ENCODE results near the gene OXTR.

Gene OXTR

GRCh38 chr3:8736436-8736835 lies 33.0 kb downstream of the OXTR start:
- H3K36me3 ChIP-seq (ENCODE audit: control insufficient read depth, insufficient read depth, low read length) = no peaks in the 10 kb centered on the region
- no peaks in the 10 kb centered on the region; the same call in 1 of the 2 replicates for H3K27me3 ChIP-seq (replicated peaks; ENCODE audit: control insufficient read depth, insufficient read depth, low read length)
- no peak overlapping the region for H3K4me3 ChIP-seq (replicated peaks; ENCODE audit: low read depth, low read length)
- TF ChIP-seq CTCF (IDR thresholded peaks at IDR 0.05; ENCODE audit: insufficient read depth, low read length, poor library complexity, severe bottlenecking) = no peak
- no peak for DNase-seq (ENCODE audit: extremely low read depth, insufficient read length)

- DNase-seq (ENCODE audit: extremely low read depth, insufficient read length) = no peak
- Histone ChIP-seq H3K4me3 (replicated peaks; ENCODE audit: low read depth, low read length) (no peak overlapping the region), H3K36me3 (ENCODE audit: control insufficient read depth, insufficient read depth, low read length) (no peaks in the 10 kb centered on the region), H3K27me3 (replicated peaks; ENCODE audit: control insufficient read depth, insufficient read depth, low read length) (no peaks in the 10 kb centered on the region; the same call in 1 of the 2 replicates)
- no peak for TF ChIP-seq CTCF (IDR thresholded peaks at IDR 0.05; ENCODE audit: insufficient read depth, low read length, poor library complexity, severe bottlenecking)
Observed at GRCh38 chr3:8734908-8735307, 34.5 kb downstream of the OXTR start.

GRCh38 chr3:8734137-8734878 lies 35.1 kb downstream of the OXTR start:
- Histone ChIP-seq H3K36me3 (ENCODE audit: control insufficient read depth, insufficient read depth, low read length) (no peaks in the 10 kb centered on the region), H3K27me3 (replicated peaks; ENCODE audit: control insufficient read depth, insufficient read depth, low read length) (no peaks in the 10 kb centered on the region; the same call in 1 of the 2 replicates), H3K4me3 (replicated peaks; ENCODE audit: low read depth, low read length) (no peak overlapping the region)
- TF ChIP-seq CTCF (IDR thresholded peaks at IDR 0.05; ENCODE audit: insufficient read depth, low read length, poor library complexity, severe bottlenecking) = no peak
- no peak for DNase-seq (ENCODE audit: extremely low read depth, insufficient read length)

GRCh38 chr3:8733332-8734094 lies 35.9 kb downstream of the OXTR start, which contains the start of gene CAV3:
TSS of gene CAV3 (plus strand) at chr3:8733802. CDS start at chr3:8733877, 75 bp downstream.
- H3K27me3 ChIP-seq (replicated peaks; ENCODE audit: control insufficient read depth, insufficient read depth, low read length) = no peaks in the 10 kb centered on the region; the same call in 1 of the 2 replicates
- H3K4me3 ChIP-seq (replicated peaks; ENCODE audit: low read depth, low read length) = no peak within 1 kb of the TSS
- no peak for DNase-seq (ENCODE audit: extremely low read depth, insufficient read length)
- no peaks in the 10 kb centered on the region for H3K36me3 ChIP-seq (ENCODE audit: control insufficient read depth, insufficient read depth, low read length)
- TF ChIP-seq CTCF (IDR thresholded peaks at IDR 0.05; ENCODE audit: insufficient read depth, low read length, poor library complexity, severe bottlenecking) = no peak

GRCh38 chr3:8732413-8732812 lies 37.0 kb downstream of the OXTR start:
- Histone ChIP-seq H3K36me3 (ENCODE audit: control insufficient read depth, insufficient read depth, low read length) (no peaks in the 10 kb centered on the region), H3K4me3 (replicated peaks; ENCODE audit: low read depth, low read length) (no peak overlapping the region), H3K27me3 (replicated peaks; ENCODE audit: control insufficient read depth, insufficient read depth, low read length) (no peaks in the 10 kb centered on the region; the same call in 1 of the 2 replicates)
- no peak for TF ChIP-seq CTCF (IDR thresholded peaks at IDR 0.05; ENCODE audit: insufficient read depth, low read length, poor library complexity, severe bottlenecking)
- DNase-seq (ENCODE audit: extremely low read depth, insufficient read length) = no peak

Measured in GM06990 (cell line).